ENCODE data around the gene NUTM2B.
"Not testable (repeated sequence)": the region's sequence is repeated elsewhere in the genome, so short reads cannot be mapped to it uniquely, and the experiment has no call there.

The NUTM2B gene, protein sequence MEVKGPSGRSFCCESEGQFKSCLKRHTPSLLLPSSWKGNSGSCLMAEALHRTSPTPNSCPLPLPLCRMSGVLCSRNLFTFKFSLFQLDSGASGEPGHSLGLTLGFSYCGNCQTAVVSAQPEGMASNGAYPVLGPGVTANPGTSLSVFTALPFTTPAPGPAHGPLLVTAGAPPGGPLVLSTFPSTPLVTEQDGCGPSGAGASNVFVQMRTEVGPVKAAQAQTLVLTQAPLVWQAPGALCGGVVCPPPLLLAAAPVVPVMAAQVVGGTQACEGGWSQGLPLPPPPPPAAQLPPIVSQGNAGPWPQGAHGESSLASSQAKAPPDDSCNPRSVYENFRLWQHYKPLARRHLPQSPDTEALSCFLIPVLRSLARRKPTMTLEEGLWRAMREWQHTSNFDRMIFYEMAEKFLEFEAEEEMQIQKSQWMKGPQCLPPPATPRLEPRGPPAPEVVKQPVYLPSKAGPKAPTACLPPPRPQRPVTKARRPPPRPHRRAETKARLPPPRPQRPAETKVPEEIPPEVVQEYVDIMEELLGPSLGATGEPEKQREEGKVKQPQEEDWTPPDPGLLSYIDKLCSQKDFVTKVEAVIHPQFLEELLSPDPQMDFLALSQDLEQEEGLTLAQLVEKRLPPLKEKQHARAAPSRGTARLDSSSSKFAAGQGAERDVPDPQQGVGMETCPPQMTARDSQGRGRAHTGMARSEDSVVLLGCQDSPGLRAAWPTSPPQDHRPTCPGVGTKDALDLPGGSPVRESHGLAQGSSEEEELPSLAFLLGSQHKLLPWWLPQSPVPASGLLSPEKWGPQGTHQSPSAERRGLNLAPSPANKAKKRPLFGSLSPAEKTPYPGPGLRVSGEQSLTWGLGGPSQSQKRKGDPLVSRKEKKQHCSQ

DNA sequence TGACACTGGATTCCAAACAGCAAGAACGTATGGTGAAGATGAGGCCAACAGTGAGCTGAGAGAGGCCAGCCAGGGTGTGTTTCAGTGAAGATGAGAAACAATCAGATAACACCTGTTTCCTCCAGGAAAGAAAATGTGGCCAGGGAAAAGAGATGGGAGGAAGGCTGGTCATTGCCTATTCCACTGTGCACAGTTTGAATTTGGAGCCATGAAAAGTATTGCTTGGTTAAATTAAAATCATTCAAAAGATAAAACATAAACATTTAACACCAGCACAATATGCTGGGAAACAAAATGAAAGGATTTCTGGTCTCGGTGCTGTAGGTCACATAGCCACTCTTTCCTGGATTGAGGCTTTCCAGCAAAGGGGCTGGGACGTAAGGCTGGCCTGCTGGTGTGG lies at the start of gene NUTM2B:
NUTM2B (plus strand) TSS at position 301 of the 400 bp plus-strand sequence. CDS start 383 bp downstream, outside the sequence.
- DNase-seq, result not testable (repeated sequence)

DNA sequence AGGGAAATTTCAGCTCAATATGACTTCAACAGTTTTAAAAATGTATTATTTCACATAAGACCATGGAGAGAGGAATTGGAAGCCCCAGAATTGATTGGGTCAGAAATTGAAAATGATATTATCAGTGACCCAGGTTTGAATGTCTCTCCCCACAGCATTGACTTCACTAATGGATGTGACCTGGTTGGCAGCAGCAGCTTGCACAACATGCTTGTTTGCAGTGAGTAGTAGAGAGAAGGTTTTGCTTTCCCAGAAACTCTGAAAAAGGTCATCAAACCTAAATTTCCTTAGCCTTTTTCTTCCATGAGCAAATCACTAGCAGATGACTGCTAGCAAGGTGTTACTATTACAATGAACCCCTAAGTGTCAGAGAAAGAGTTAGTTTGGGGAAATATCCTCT lies 39.7 kb upstream of the NUTM2B start:
- not testable (repeated sequence) for DNase-seq

DNA sequence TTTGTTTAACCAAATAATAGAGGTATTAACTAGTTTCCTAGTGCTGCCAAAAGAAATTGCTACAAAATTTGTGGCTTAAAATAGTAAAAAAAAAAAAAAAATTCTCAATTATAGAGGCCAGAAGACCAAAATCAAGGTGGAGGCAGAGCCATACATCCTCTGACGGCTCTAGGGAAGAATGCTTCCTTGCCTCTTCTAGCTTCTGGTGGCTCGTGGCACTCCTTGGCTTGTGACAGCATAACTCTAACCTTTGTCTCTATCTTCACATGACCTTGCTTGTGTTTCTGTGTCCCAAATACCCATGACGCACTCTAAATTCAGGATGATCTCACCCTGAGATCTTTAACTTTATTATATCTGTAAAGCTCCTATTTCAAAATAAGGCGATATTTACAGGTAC lies 38.3 kb upstream of the NUTM2B start:
- DNase-seq, result not testable (repeated sequence)

DNA sequence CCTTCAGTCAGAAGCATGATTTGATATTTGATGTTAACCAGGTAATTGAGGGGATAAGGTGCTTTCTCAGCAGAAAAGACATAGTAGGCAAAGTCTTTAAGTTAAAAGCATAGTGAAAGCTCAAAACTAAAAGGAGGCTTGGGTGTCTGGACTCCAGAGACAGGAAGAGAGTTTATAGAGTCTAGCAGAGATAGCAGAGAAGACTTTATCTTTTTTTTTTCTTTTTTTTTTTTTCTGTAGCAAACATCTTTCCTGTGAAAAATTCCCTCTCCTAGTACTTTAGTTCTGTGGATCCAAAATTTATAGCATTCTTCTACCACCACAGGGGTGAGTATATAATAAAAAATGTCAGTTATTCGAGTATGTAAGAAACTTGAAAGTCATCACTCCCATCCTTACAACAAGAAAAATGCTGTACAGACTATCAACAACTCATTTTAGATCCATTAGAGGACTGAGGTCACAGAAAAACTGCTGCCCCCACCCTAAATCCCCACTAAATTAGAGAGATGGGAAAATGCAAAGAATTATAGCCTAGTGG lies 33.7 kb upstream of the NUTM2B start:
- not testable (repeated sequence) for DNase-seq

DNA sequence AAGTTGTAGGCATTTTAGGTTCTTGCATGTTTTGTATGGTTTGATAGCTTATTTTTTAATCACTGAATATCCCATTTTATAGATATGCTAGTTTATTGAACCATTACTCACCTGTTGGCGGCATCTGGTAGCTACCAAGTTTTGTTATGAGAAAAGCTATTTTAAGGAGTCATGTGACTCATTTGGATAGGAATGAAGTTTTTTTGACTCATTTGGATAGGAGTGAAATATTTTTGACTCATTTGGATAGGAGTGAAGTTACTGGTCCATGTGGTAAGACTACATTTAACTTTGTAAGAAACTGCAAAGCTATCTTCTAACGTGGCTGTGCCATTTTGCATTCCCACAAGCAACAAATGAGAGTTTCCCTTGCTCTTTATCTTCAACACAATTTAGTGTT lies 28.1 kb upstream of the NUTM2B start:
- DNase-seq, result not testable (repeated sequence)

DNA sequence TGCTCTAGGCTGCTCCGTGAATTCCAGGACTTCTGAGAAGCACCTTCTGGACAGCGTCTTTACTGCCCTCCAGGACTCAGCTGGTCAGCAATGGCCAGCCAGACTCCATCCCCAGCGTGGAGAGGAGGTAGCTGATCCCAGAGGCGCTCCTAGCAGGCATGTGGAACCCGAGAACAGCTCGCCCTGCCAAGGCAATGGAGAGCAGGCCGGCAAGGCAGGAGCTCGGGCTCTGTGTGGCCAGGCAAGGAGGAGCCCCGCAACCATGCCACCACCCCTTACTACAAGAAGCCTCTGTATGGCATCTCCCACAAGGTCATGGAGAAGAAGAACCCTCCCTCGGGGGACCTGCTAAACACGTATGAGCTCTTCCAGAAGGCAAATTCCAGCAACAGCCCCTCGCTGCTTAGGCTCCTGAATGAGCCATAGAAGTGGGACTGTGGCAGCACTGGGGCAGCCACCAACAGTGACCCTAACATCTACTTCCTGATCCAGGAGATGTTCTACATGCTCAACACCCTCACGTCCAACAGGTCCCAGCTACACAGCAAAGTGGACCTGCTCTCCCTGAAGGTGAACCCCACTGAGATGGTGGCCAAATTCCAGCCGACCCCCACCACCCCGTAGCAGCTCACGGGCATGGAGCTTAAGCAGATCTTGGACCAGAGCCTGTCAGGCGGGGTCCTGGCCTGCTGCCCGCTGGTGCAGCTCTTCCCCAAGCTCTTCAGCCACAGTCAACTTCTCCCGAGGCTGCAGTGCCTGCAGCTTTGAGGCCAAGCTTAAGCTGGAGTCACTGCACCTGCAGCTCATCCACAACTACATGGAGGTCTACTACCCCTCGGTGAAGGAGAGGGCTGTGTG lies 19.8 kb upstream of the NUTM2B start:
- DNase-seq, result not testable (repeated sequence)

DNA sequence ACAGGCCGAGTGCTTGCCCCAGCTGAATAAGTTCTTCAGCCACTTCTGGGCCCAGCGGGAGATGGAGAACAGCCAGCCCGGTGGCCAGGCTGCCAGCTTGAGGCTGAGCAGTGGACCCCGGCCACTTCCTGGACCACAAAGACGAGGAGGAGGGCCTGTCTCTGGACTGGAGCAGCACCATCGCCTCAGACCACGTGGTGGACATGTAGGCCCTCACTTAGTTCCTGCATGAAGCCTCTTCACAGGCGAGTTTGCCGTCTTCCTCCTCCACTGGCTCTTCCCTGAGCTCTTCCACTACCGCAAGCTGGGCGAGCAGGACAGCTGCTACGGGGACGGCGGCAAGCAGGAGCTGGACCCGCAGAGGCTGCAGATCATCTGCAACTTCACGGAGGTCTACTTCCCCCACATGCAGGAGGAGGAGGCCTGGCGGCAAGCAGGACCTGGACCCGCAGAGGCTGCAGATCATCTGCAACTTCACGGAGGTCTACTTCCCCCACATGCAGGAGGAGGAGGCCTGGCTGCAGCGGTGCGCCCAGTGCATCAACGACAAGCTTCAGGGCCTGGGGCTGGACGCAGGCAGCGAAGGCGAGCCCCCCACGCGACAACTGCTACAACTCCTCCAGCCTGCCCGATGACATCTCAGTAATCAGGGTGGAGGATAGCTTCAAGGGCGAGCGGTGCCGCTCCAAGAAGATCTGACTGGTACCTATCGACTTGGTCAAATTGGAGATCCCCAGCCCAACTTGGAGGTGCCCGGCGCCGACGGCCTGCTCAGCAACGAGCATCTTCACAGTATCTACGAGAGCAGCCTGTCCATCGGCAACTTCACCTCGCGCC lies 18.9 kb upstream of the NUTM2B start:
- DNase-seq, result not testable (repeated sequence)

DNA sequence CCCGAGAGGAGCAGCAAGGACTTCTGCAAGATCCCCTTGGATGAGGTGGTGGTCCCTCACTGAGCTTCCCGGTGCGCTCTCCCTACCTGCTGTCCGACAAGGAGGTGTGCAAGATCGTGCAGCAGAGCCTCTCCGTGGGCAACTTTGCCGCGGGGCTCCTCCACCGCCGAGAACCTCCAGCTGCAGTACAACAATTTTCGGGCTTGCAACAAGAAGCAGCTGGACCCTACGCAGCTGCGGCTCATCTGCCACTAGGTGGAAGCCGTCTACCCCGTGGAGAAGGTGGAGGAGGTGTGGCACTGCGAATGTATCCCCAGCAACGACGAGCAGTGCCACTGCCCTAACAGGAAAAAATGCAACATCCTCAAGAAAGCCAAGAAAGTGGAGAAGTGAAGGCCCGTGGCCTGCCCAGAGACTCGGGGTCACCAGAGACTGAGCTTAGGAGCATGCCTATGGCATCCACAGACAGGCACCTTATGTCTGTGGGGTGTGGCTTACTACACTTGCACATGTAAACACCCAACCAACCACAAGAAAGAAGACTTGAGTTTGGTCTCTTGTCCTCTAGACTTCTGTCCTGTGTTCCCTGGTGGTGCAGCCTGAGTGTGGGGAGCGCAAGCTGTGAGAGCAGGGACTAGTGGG lies 17.9 kb upstream of the NUTM2B start:
- DNase-seq, result not testable (repeated sequence)

DNA sequence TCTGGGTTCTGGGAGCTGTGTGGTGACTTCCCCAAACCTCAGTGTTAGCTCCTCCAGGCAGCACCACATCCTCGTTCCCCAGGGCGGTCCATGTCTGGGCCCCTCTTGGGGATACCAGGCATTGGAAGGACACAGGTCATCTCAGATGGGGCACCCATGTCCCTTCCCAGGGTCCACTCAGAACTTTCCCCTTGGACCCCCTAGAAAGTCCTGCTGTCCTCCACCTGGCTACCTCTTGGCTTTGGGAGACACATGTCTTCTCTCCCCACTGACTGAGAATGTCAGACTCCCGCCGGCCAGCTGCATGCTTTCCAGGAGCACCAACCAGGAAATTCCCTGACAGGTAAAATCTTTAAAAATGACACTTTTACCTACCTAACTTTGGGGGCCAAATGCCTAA lies 16.4 kb upstream of the NUTM2B start:
- DNase-seq, result not testable (repeated sequence)

DNA sequence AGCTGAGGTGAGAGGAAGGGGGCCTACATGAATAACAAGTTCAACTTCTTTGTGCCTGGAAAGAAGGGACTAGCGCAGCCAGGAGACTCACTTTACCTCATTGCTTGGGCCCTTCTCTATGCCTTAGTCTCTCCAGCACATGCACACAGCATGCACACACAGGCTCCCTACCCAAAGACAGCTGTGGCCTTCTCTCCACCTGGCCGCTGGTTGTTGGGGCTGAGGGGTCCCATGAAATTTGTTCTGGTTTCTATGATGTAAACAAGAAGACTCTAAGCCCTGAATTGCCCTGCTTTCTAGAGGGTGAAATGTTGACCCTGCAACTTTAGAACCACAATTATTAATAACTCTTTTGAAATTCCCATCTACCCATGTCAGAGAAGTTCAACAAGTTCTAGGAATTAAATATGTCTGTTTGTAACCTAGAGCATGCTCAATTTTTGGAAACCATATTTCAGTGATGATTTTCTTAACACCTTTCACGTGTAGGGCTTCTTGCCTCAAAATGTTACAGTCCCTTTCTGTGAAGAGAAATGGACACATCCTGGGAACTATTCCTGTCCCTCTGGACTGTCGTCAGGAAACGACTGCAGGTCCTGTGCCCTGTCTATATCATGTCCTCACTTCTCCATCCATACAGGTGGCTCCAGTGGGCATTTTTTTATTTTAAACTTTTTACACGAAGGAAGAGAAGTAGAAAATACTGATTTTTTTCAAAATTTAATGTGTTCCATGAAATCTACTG lies 15.4 kb upstream of the NUTM2B start:
- not testable (repeated sequence) for DNase-seq

DNA sequence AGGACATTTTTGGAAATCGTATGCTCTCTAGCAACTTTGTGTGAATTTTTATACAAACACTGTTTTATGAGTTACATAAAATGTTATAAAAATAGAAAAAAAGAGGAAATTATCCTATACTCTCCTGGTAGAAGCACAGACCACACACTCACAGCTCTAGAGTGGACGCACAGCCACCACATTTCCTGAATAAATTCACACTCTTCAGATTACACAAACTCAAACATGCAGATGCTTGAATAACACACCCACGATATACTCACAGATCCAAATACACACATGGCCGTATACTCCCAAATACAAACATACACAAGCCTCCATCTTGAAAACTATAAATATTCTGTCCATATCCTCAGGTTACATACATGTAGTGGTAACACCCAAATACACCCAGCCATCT lies 14.2 kb upstream of the NUTM2B start:
- not testable (repeated sequence) for DNase-seq

DNA sequence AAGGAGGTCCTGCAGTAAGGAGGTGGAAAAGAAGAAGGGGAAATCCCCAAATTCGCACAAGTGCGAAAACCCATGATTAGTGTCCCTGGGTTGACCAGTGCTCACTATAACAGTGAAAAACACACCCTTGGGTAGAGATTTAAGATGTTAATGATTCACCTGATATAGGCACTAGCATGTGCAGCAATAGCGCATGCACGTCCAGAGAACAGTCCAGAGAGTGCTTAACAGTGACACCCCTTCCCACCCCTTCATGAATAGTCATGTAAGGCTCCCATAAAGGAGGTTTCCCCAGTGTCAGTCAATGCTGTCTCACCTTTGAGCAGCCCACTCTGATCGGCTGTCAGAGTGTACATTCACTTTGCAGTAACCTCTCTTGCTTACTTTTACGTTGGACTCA lies 6.4 kb upstream of the NUTM2B start:
- DNase-seq, result not testable (repeated sequence)

DNA sequence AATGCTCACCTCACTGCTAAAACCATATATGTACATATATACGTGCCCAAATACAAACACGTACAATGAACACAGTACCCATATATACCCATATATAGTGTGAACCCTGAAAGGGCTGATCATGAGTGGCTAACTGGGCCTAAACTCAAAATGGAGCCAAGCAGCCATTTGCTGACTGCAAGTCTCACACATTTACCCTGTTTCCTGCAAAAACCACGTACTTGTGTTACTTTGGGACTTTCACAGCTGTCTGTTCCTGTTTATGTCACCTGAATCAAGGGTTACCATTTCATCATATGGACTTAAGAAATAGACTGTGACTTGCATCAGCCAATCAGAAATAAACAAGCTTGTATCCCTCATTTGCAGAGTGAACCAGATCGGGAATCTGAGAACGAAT lies 5.9 kb upstream of the NUTM2B start:
- DNase-seq, result not testable (repeated sequence)

DNA sequence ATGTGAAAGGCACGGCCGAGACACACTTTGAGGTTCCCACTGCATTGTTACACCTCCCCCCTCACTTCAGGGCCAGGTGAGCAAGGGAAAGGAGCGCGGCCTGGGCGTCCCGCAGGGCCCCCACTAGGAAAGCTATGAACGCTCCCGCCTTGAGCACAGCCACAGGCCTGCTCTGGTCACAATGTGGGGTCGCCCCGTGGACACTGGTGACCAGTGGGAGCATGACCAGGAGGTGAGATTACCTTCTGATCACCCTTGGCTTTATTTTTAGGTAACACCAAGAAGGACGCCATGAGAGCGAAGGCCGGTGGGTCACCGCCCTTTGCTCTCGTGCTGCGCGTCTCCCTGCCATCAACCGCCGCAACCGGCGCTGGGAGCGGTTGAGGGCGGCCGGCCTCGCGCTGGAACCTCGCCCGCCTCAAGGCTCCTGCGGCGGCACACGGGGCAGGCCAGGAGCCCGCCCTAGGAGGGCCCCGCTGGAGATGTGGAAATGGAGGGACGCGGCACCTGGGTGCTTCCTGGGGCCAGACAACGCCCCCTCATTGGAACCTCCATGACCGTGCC lies 2.6 kb upstream of the NUTM2B start:
- DNase-seq, result not testable (repeated sequence)

DNA sequence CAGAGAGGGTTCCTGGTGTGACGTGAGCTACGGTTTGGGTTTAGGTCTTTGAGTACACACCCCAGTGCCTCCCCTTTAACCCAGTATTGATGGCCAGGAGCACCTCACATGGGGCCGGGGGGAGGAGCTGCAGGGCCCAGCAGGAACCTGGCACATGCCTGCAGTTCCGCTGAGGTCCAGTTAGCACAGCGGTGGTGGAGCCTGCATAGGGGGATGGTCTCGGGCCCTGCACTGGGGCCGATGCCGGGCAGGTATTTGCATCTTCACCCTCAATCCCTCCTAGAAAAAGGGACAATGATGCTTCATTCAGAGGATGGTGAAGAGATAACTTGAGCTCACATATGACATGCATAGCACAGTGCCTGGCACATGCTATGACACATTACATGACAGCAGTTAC lies 4.0 kb downstream of the NUTM2B start:
- DNase-seq, result not testable (repeated sequence)

DNA sequence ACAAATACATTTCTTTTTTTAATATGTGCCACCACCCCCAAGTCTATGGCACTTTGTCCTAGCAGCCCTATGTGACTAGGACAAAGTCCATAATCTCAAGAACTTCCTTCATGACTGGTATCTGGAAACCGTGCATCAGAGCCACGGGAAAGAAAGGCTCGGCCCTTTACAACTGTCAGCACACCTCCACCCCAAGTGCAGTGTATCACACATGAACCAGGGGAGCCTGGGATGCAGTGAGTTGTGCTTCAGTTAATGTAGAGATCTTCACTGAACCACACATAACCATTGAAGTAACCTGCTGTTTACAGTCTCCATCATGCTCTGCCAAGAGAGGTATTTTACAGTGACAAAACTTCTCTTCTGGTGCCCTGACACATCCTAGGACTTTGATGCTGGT lies 11.9 kb downstream of the NUTM2B start:
- DNase-seq, result not testable (repeated sequence)

DNA sequence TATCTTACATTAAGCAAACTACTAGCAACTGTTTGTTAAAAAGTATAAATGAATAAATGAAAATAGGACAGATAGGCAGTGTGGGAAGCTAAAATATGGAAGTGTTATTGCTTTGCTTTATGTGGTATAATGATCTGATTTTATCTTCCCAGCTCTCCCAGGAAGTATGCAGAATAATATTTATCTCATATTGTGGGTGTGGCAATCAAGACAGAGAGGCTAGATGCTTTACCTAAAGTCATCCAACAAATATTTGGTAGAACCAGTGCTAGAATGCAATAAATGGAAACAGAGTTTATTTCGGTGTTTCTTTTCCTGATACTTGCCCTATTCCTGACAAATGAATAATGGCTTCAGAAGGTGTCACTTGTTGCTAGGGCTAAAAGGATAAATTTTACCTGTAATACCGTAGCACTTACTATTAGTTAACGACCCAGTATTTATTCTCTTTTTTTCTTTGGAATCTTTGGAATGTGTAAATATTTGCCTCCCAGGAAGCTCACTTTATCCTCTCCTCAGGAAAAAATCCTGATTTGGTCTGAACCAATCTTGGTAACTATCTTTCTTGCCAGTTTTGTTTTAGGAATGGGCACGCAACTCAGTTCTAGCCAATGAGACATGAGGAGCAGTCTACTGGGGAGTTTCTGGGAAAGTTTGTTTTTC lies 14.0 kb downstream of the NUTM2B start:
- DNase-seq, result not testable (repeated sequence)

DNA sequence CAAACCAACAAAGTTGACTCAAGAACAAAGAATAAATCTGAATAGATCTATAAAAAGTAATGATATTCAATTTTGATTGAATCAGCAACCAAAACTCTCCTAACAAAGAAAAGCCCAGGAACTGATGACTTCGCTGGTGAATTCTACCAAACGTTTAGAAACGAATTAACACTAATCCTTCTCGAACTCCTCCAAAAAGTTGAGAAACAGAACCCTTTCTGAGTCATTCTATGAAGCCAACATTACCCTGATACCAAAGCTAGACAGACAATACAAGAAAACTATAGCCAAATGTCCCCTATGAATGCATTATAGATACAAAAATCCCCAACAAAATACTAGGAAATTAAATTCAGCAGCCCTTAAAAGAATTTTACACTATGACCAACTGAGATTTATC lies 17.0 kb downstream of the NUTM2B start:
- not testable (repeated sequence) for DNase-seq

DNA sequence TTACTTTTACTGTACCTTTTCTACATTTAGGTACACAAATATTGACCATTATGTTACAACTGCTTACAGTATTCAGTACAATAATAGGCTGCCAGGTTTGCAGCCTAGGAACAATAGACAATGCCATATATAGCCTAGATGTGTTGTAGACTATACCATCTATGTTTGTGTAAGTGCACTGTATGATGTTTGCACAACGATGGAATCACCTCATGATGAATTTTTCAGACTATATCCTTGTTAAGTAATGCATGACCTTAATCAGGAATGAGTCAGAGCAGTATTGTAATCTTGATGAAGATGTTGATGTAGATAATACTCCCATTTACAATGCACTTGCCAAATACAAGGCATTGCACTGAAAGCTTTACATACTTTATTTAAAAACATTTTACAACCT lies 23.6 kb downstream of the NUTM2B start:
- DNase-seq, result not testable (repeated sequence)

Data from NCI-H2029 (cell line).